Left ventricle myocardium inferior (tissue), 1 donor: Measurements from ENCODE around the gene ANO2. TPM values are rescaled to one million over a fixed set of nuclear protein-coding genes. Genes with fewer than 3 reads are reported as not detected.
"Not testable (repeated sequence)": the region's sequence is repeated elsewhere in the genome, so short reads cannot be mapped to it uniquely, and the experiment has no call there.

Experiments
- DNase-seq: peaks from one replicate; pipeline ENCODE4 v3.0.0-alpha.2; 2020
- H3K27ac ChIP-seq: fragments of 200-600 bp; replicated peaks from 2 replicates; pipeline ENCODE4 v1.8.0; 2021
- H3K27me3 ChIP-seq: fragments of 200-600 bp; 2 replicates; pipeline ENCODE4 v1.8.0; 2021; ENCODE audit warnings: low read depth
- H3K36me3 ChIP-seq: fragments of 200-600 bp; 2 replicates; pipeline ENCODE4 v1.8.0; 2021
- H3K4me1 ChIP-seq: fragments of 200-600 bp; 2 replicates; pipeline ENCODE4 v1.8.0; 2021
- H3K4me3 ChIP-seq: fragments of 200-600 bp; 2 replicates; pipeline ENCODE4 v1.8.0; 2021; ENCODE audit warnings: mild to moderate bottlenecking, moderate library complexity
- H3K9me3 ChIP-seq: fragments of 200-600 bp; replicated peaks from 2 replicates; pipeline ENCODE4 v1.8.0; 2021
- intact Hi-C: fragments of 100-400 bp; cut with micrococcal nuclease; formaldehyde crosslinking; loops from one replicate; pipeline ENCODE4 v1.11.0; 2022
- total RNA-seq: library from RNA; stranded (reverse); fragmentation: NEBNext Ultra II Directional; extraction: Animal tissue kit (Norgen Biotek cat#: 25700); gene quantifications from one replicate; pipeline ENCODE4 v1.2.1, GENCODE V29; 2021
- TF ChIP-seq, protein P1 (sequence below): fragments of 200-600 bp; IDR thresholded peaks from 2 replicates; pipeline ENCODE4 v1.8.0; 2021; ENCODE audit warnings: antibody characterized with exemption, mild to moderate bottlenecking, borderline replicate concordance
- donor health status: DM: no; HTN: yes; CAD: no; lungs with severe emphysema.

ANO2 gene
- total RNA-seq, 1 donor from 2014 or later = 13.0 TPM

DNA sequence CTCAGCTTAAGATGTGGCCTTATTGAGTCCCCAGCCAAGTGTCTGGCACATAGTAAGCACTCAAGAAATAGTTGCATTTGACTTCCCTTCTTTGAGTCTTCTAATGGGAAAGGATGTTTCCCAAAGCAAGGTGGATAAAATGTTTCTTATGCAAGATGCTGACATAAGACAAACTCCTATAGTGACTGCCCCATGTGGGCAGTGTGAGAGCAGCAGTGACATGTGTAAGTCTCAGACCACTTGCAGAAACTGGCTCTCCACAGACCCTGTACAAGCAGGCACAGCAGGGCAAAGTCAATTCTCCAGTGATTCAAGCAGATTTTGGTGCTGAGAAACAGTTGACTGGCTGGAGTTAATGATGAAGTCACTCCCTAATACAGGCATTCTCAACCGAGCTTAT lies 255.3 kb downstream of the ANO2 start:
- TF ChIP-seq, protein P1, sequence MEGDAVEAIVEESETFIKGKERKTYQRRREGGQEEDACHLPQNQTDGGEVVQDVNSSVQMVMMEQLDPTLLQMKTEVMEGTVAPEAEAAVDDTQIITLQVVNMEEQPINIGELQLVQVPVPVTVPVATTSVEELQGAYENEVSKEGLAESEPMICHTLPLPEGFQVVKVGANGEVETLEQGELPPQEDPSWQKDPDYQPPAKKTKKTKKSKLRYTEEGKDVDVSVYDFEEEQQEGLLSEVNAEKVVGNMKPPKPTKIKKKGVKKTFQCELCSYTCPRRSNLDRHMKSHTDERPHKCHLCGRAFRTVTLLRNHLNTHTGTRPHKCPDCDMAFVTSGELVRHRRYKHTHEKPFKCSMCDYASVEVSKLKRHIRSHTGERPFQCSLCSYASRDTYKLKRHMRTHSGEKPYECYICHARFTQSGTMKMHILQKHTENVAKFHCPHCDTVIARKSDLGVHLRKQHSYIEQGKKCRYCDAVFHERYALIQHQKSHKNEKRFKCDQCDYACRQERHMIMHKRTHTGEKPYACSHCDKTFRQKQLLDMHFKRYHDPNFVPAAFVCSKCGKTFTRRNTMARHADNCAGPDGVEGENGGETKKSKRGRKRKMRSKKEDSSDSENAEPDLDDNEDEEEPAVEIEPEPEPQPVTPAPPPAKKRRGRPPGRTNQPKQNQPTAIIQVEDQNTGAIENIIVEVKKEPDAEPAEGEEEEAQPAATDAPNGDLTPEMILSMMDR = no peak
- no peak overlapping the region for H3K27ac ChIP-seq
- H3K27me3 ChIP-seq = peaks cover 15% of the 10 kb centered on the region
- intact Hi-C loops = no loop called here
- H3K4me1 ChIP-seq = peaks cover 6% of the 10 kb centered on the region
- no peaks in the 10 kb centered on the region for H3K36me3 ChIP-seq
- no peak for DNase-seq
- no peak overlapping the region for H3K4me3 ChIP-seq
- H3K9me3 ChIP-seq = no peaks in the 10 kb centered on the region

DNA sequence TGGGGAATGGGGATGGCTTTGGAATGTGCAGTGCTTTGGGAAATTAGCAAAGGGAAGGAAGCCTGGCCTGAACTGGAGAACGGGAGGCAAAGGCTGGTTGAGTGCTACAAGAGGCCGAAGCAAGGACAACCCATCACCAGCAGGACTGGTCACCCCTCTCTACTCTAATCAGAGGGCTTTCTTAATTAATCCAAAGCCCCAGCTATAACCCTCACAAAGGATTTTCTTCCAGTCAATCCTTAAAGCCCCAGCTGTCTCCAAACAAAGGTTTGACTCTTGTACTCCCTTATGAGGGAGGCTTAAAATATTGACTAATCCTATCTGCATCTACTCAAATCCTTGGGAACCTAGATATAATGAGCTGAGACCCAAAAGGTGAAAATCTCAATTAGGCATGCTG lies 256.8 kb downstream of the ANO2 start:
- intact Hi-C loops = no loop called here
- H3K4me1 ChIP-seq = peaks cover 6% of the 10 kb centered on the region
- DNase-seq = no peak
- H3K36me3 ChIP-seq = no peaks in the 10 kb centered on the region
- H3K9me3 ChIP-seq = no peaks in the 10 kb centered on the region
- H3K27ac ChIP-seq = no peak overlapping the region
- no peak overlapping the region for H3K4me3 ChIP-seq
- TF ChIP-seq, protein P1 = no peak
- peaks cover 21% of the 10 kb centered on the region for H3K27me3 ChIP-seq

DNA sequence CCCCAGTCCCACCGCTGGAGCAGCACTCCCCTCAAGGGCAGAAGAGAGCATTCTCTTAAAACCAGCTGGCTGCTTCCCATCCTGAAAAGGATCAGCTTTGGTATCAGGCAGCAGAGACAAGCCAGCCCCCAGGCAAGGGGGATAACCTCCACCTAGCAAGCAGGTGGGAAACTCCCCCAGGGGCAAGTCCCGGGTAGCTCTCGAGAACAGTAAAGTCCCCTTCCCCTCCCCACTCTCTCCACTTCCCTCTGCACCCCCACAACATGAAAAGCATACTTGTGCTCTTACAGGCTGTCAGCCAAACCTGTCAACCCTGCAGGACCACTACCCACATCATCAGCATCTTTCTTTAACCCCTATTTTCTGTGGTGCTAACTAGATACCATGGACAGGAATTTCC lies 259.1 kb downstream of the ANO2 start:
- no peak overlapping the region for H3K4me3 ChIP-seq
- peaks cover 21% of the 10 kb centered on the region for H3K27me3 ChIP-seq
- TF ChIP-seq, protein P1 = no peak
- no peak overlapping the region for H3K27ac ChIP-seq
- intact Hi-C loops = no loop called here
- no peaks in the 10 kb centered on the region for H3K36me3 ChIP-seq
- no peak for DNase-seq
- H3K4me1 ChIP-seq = peaks cover 6% of the 10 kb centered on the region
- H3K9me3 ChIP-seq = no peaks in the 10 kb centered on the region

DNA sequence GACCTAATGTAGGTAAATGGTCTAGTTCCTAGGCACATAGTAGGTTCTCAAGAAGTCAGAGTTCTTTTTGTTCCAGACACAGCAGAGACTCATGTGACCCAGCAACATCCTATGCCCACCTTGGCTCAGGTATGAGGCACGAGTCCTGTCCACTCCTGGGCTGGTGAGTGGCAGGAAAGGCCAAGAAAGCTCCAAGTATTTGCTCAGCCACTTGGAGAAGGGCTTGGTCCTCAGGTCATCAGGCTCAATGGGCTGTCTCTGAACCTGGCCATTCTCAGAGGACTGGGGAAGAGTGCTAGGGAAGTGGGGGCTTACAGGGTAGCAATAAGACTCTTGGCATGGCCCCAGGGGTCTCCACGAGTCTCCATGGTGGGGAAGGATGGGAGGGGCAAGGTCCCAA lies 260.1 kb downstream of the ANO2 start:
- no peak overlapping the region for H3K27ac ChIP-seq
- no peak for DNase-seq
- TF ChIP-seq, protein P1 = no peak
- H3K27me3 ChIP-seq = peaks cover 21% of the 10 kb centered on the region
- H3K36me3 ChIP-seq = no peaks in the 10 kb centered on the region
- no peaks in the 10 kb centered on the region for H3K9me3 ChIP-seq
- intact Hi-C loops = no loop called here
- H3K4me1 ChIP-seq = peaks cover 6% of the 10 kb centered on the region
- no peak overlapping the region for H3K4me3 ChIP-seq

DNA sequence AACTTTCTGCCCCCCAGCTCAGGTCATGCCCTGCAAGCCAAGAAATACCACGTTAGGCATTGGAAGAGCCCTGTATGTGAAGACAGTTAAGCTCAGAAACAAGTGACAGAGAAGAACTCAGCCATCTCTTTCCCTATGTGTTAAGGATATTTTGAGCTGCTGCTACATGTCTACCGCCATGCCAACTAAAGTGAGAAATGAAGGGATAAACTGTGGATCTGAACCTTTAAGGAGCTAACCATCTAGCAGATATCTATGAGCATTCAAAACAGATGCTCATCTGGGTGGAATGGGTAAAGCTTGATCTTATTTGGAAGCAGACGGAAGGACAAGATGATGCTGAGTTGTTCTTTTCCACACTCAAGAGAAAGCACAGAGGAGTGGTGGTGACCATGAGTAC lies 262.5 kb downstream of the ANO2 start:
- intact Hi-C loops = no loop called here
- TF ChIP-seq, protein P1 = no peak
- H3K4me1 ChIP-seq = no peaks in the 10 kb centered on the region

DNA sequence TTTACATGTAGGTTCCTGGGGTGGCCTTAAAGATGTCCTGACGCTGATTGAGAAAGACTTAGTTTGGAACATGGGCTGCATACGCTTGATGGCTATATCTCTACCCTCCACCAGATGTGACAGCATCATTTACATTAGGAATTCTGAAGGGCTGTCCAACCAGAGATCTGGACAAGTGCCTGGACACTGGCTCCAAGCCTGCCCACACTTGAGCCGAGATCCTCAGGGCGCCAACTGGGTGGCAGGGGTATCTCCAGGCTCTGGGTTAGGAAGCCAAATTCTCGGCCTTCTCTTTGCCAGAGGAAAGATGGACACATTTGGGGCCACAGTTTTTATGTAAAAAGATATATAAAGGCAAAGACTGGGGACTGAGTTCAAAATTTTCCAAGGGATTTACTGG lies 266.9 kb downstream of the ANO2 start:
- Histone ChIP-seq H3K27ac (no peak overlapping the region), H3K27me3 (peaks cover 10% of the 10 kb centered on the region), H3K9me3 (no peaks in the 10 kb centered on the region), H3K4me1 (no peaks in the 10 kb centered on the region), H3K36me3 (no peaks in the 10 kb centered on the region), H3K4me3 (no peak overlapping the region)
- intact Hi-C loops = no loop called here
- DNase-seq = no peak
- TF ChIP-seq, protein P1 = no peak

More for the DNA sequence above, 262.5 kb downstream of the ANO2 start:
- no peak overlapping the region for H3K4me3 ChIP-seq
- DNase-seq = no peak
- H3K36me3 ChIP-seq = no peaks in the 10 kb centered on the region
- H3K27me3 ChIP-seq = peaks cover 16% of the 10 kb centered on the region
- no peak overlapping the region for H3K27ac ChIP-seq
- H3K9me3 ChIP-seq = no peaks in the 10 kb centered on the region

DNA sequence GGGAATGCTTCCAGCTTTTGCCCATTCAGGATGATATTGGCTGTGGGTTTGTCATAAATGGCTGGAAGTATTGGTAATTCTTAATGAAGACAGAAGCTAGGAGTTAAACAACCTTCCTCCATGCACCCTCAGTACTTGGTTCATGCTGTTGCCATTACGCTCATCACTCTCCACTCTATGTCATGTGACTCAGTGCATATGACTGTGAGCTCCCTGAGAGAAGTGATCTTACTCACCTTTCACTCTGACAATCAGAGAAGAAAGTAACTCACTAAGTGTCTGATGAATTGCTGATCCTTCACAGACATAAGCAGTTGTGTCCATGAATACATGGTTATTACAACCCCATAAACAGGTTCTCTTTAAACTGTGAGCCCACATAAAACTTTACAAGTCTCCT lies 275.4 kb downstream of the ANO2 start:
- H3K36me3 ChIP-seq, intact Hi-C loops: not testable (repeated sequence)

More for the DNA sequence above, 275.4 kb downstream of the ANO2 start:
- not testable (repeated sequence) for H3K27me3 ChIP-seq, H3K4me3 ChIP-seq, H3K27ac ChIP-seq, H3K4me1 ChIP-seq, DNase-seq, H3K9me3 ChIP-seq
